PC-3 (cell line): Measurements from ENCODE around the gene ESR2. TPM values are rescaled to one million over a fixed set of nuclear protein-coding genes. Genes with fewer than 3 reads are reported as not detected.

Experiments used
- ATAC-seq: fragments of 200-7000 bp; cut with Tn5 transposase; 2 replicates; pipeline ENCODE4 v1.9.1; 2020; ENCODE audit warnings: mild to moderate bottlenecking, moderate library complexity
- BruUV-seq: library from RNA; stranded (reverse); fragments of 400-500 nt; replicated peaks from 2 replicates; lab custom pipeline; 2021; lab: Mats Ljungman, UMichigan
- CTCF ChIA-PET: fragments of 300-600 bp; sonication (Branson Sonifier 250); formaldehyde crosslinking; loops from one replicate; lab custom pipeline; 2022; ENCODE audit warnings: antibody characterized with exemption; lab: Charles Lee
- POLR2A ChIA-PET: fragments of 300-600 bp; sonication (Branson Sonifier 250); formaldehyde crosslinking; loops from one replicate; lab custom pipeline; 2022; ENCODE audit warnings: antibody characterized with exemption; ENCODE audit not compliant: unreplicated experiment; lab: Charles Lee
- DNase-seq: peaks from one replicate; pipeline ENCODE4 v3.0.0-alpha.2; 2015
- H2AFZ ChIP-seq: fragments of 300-600 bp; sonication (generic); 2 replicates; pipeline ENCODE4 v1.6.0; 2016; ENCODE audit warnings: antibody characterized with exemption, low read length
- H3F3A ChIP-seq: fragments of 300-600 bp; sonication (generic); one replicate; pipeline ENCODE4 v1.6.0; 2017; ENCODE audit warnings: antibody characterized with exemption, low read length, control low read depth, mild to moderate bottlenecking; ENCODE audit not compliant: unreplicated experiment
- H3K27ac ChIP-seq: fragments of 300-600 bp; sonication (generic); 2 replicates; pipeline ENCODE4 v1.5.1; 2016; ENCODE audit warnings: mild to moderate bottlenecking, low read length
- H3K27me3 ChIP-seq: fragments of 300-600 bp; sonication (generic); 2 replicates; pipeline ENCODE4 v1.6.1; 2016; ENCODE audit warnings: low read length, mixed read lengths
- H3K36me3 ChIP-seq: fragments of 300-600 bp; sonication (generic); 2 replicates; pipeline ENCODE4 v1.6.1; 2016; ENCODE audit warnings: low read depth, mixed run types, low read length, mixed read lengths
- H3K4me1 ChIP-seq: fragments of 300-600 bp; sonication (generic); 2 replicates; pipeline ENCODE4 v1.5.1; 2016; ENCODE audit warnings: low read length; ENCODE audit not compliant: insufficient read depth
- H3K4me2 ChIP-seq: fragments of 300-600 bp; sonication (generic); 2 replicates; pipeline ENCODE4 v1.6.0; 2016; ENCODE audit warnings: low read length
- H3K4me3 ChIP-seq: fragments of 300-600 bp; sonication (generic); 2 replicates; pipeline ENCODE4 v1.5.1; 2016; ENCODE audit warnings: mild to moderate bottlenecking, low read length, mixed read lengths
- H3K79me2 ChIP-seq: fragments of 300-600 bp; sonication (generic); 2 replicates; pipeline ENCODE4 v1.6.1; 2017; ENCODE audit warnings: low read length, mixed read lengths
- H3K9ac ChIP-seq: fragments of 300-600 bp; sonication (generic); 2 replicates; pipeline ENCODE4 v1.6.0; 2016; ENCODE audit warnings: mild to moderate bottlenecking, low read length
- H3K9me2 ChIP-seq: fragments of 300-600 bp; sonication (generic); replicated peaks from 2 replicates; pipeline ENCODE4 v1.6.1; 2016; ENCODE audit warnings: mixed run types, low read length, mixed read lengths
- H3K9me3 ChIP-seq: fragments of 300-600 bp; sonication (generic); 2 replicates; pipeline ENCODE4 v1.6.1; 2016; ENCODE audit warnings: low read length, mixed read lengths
- H4K20me1 ChIP-seq: fragments of 300-600 bp; sonication (generic); 2 replicates; pipeline ENCODE4 v1.6.1; 2016; ENCODE audit warnings: low read length, mixed read lengths
- EZH2 ChIP-seq: fragments of 300-600 bp; sonication (generic); IDR thresholded peaks from one replicate; pipeline ENCODE4 v1.6.1; 2017; ENCODE audit warnings: antibody characterized with exemption, mild to moderate bottlenecking, low read length; ENCODE audit not compliant: unreplicated experiment
- EZH2phosphoT487 ChIP-seq: fragments of 300-600 bp; sonication (generic); IDR thresholded peaks from 2 replicates; pipeline ENCODE4 v1.6.1; 2018; ENCODE audit warnings: mild to moderate bottlenecking, antibody characterized with exemption, low read length, borderline replicate concordance
- intact Hi-C: fragments of 100-400 bp; cut with micrococcal nuclease; formaldehyde crosslinking; loops from 2 replicates; pipeline ENCODE4 v1.9.0; 2023
- total RNA-seq: library from RNA; depleted of rRNA; stranded (reverse); fragments of >200 nt; gene quantifications from 2 replicates; pipeline ENCODE4 v1.2.3, GENCODE V29; 2014
- TF ChIP-seq, protein P1 (sequence below): fragments of 300-600 bp; sonication (generic); conservative IDR thresholded peaks from 2 replicates; pipeline ENCODE4 v1.5.1; 2017; ENCODE audit warnings: antibody characterized with exemption, low read depth, mild to moderate bottlenecking, low read length

The ESR2 gene
- total RNA-seq, 1 experiment from 2014 or later, result 0.18 TPM

DNA sequence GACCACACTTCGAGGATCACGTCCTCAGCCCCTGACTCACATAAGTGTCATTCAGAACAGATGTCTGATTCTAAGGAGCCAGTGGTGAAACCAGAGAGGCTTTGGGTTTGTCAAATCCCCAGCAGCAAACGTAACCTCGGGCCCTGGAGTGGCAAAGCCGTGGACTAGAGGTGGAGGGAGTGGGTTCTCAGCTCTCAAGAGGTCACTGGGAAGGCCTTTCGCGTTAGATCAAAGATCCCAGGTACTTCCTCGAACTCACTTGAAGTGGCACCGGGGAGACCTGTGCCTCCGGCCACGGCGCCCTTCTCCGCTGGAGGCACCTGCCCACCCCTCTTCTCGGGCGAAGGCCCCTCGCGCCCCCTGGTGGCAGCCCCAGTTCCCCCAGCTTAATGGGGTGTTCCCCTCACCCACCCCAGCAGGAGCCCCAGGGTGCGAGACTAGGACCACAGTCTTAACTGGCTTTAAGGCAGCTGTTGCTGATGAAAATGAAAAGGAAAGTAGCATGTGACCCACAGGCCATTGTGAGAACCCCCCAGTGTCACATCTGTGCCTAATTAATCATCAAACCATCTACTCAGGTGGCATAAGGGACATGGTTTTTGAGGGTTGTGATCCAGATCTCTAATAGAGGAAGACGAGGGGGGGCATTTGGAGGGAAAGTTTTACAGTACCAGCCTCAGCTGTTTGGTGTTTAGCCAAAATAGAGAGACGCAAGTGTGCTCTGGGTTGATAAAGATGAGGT is 672 bp upstream of the ESR2 start:
- Histone ChIP-seq H3K9me2 (no peaks in the 10 kb centered on the region), H3K36me3 (no peaks in the 10 kb centered on the region), H3K9ac (no peak overlapping the region), H3K9me3 (no peaks in the 10 kb centered on the region), H3K4me3 (peak overlapping the region; percentile 66), H3K4me2 (peak overlapping the region; percentile 89), H3K27me3 (no peaks in the 10 kb centered on the region), H2AFZ (peak overlapping the region; percentile 85), H3K27ac (no peak overlapping the region), H3K4me1 (peaks cover 16% of the 10 kb centered on the region; the same call in 1 of the 2 replicates), H3K79me2 (no peaks in the 10 kb centered on the region), H4K20me1 (no peaks in the 10 kb centered on the region), H3F3A (no peaks in the 10 kb centered on the region)
- intact Hi-C loops, result loop anchor here (1.0 to 5.0 kb wide), 6 partner anchors 63 to 496 kb away; no protein-coding TSS in a partner anchor
- CTCF ChIA-PET, result interaction anchor here (0.6 to 3.7 kb wide), 9 partner anchors 9 to 234 kb away, joined by 3 to 44 read pairs (median 3); no protein-coding TSS in a partner anchor
- POLR2A ChIA-PET, result no interaction called here
- DNase-seq, result peak; percentile 78
- ATAC-seq, result peak; percentile 84
- TF ChIP-seq, protein P1, sequence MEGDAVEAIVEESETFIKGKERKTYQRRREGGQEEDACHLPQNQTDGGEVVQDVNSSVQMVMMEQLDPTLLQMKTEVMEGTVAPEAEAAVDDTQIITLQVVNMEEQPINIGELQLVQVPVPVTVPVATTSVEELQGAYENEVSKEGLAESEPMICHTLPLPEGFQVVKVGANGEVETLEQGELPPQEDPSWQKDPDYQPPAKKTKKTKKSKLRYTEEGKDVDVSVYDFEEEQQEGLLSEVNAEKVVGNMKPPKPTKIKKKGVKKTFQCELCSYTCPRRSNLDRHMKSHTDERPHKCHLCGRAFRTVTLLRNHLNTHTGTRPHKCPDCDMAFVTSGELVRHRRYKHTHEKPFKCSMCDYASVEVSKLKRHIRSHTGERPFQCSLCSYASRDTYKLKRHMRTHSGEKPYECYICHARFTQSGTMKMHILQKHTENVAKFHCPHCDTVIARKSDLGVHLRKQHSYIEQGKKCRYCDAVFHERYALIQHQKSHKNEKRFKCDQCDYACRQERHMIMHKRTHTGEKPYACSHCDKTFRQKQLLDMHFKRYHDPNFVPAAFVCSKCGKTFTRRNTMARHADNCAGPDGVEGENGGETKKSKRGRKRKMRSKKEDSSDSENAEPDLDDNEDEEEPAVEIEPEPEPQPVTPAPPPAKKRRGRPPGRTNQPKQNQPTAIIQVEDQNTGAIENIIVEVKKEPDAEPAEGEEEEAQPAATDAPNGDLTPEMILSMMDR, result peak; percentile 97
- no peak for TF ChIP-seq EZH2
- no TSS peak for BruUV-seq

GRCh38 chr14:64292197-64292596 is 2.0 kb downstream of the ESR2 start:
- Histone ChIP-seq H2AFZ (no peak overlapping the region), H3K36me3 (no peaks in the 10 kb centered on the region), H3K79me2 (no peaks in the 10 kb centered on the region), H4K20me1 (no peaks in the 10 kb centered on the region), H3K9me3 (no peaks in the 10 kb centered on the region), H3K4me3 (no peak overlapping the region), H3K9me2 (no peaks in the 10 kb centered on the region), H3K27ac (no peak overlapping the region), H3K4me2 (no peak overlapping the region), H3K27me3 (no peaks in the 10 kb centered on the region), H3K9ac (no peak overlapping the region), H3K4me1 (peaks cover 16% of the 10 kb centered on the region; the same call in 1 of the 2 replicates), H3F3A (no peaks in the 10 kb centered on the region)
- ATAC-seq (no peak), DNase-seq (no peak)
- intact Hi-C loops, result loop anchor here (5.0 kb wide), 1 partner anchor 60 kb away; no protein-coding TSS in a partner anchor
- TF ChIP-seq EZH2phosphoT487, result no peak
- TF ChIP-seq EZH2, result no peak
- TF ChIP-seq, protein P1, result no peak
- ChIA-PET CTCF (interaction anchor here (1.5 kb wide), 1 partner anchor 154 kb away, joined by 5 read pairs; no protein-coding TSS in a partner anchor), POLR2A (no interaction called here)
- BruUV-seq, result no TSS peak

DNA sequence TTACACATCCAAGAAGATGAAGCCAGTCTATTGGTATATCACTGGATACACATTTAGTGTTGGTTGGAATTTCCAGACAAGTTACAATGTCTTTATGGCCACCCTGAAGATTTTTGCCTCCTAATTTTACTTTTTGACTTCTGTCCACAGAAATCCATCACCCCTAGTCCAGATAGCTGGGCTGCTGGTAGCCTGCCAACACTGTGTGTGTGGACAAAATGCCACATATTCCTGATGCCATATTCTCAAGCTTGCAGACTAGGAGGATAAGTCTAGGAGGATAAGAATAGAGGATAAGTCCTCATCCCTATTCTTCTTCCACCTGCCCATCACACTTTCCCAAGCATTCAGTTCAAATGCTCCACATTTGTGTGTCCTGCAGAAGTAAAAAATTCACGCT is 4.6 kb downstream of the ESR2 start:
- Histone ChIP-seq H3K9me3 (no peaks in the 10 kb centered on the region), H4K20me1 (no peaks in the 10 kb centered on the region), H3K4me2 (no peak overlapping the region), H3K9me2 (no peaks in the 10 kb centered on the region), H3K4me1 (peaks cover 13% of the 10 kb centered on the region; the same call in 1 of the 2 replicates), H3K9ac (no peak overlapping the region), H3K27ac (no peak overlapping the region), H3K4me3 (no peak overlapping the region), H3K27me3 (no peaks in the 10 kb centered on the region), H3F3A (no peaks in the 10 kb centered on the region), H2AFZ (no peak overlapping the region), H3K79me2 (no peaks in the 10 kb centered on the region), H3K36me3 (no peaks in the 10 kb centered on the region)
- ChIA-PET POLR2A (no interaction called here), CTCF (interaction anchor here (0.5 kb wide), 1 partner anchor 232 kb away, joined by 3 read pairs; no protein-coding TSS in a partner anchor)
- DNase-seq (no peak), ATAC-seq (no peak)
- no TSS peak for BruUV-seq
- TF ChIP-seq, protein P1, result no peak
- TF ChIP-seq EZH2phosphoT487 (no peak), EZH2 (no peak)
- intact Hi-C loops, result no loop called here
